Trophoblast cell (in vitro differentiated cells and primary cell): Measurements from ENCODE around the gene IL11.

ENCODE experiments used
- DNase-seq, 2 donors: peaks; one replicate each; pipeline ENCODE4 v3.0.0-alpha.2; 2016
- H2AFZ ChIP-seq: 2 replicates; pipeline ENCODE4 v1.6.1; 2013; ENCODE audit warnings: low read length, moderate library complexity, mild to moderate bottlenecking; ENCODE audit not compliant: insufficient read depth, poor library complexity
- H2AK5ac ChIP-seq: 2 replicates; pipeline ENCODE4 v1.6.1; 2013; ENCODE audit warnings: mild to moderate bottlenecking, low read length
- H2BK120ac ChIP-seq: 2 replicates; pipeline ENCODE4 v1.6.1; 2013; ENCODE audit warnings: low read length, mild to moderate bottlenecking, moderate library complexity; ENCODE audit not compliant: insufficient read depth, poor library complexity
- H2BK12ac ChIP-seq: 2 replicates; pipeline ENCODE4 v1.6.1; 2013; ENCODE audit warnings: mild to moderate bottlenecking, low read length, moderate library complexity
- H2BK5ac ChIP-seq: 2 replicates; pipeline ENCODE4 v1.6.1; 2013; ENCODE audit warnings: low read length, low read depth, moderate library complexity, mild to moderate bottlenecking; ENCODE audit not compliant: poor library complexity
- H3K14ac ChIP-seq: 2 replicates; pipeline ENCODE4 v1.6.1; 2013; ENCODE audit warnings: mild to moderate bottlenecking, low read length
- H3K18ac ChIP-seq: 2 replicates; pipeline ENCODE4 v1.6.1; 2013; ENCODE audit warnings: mild to moderate bottlenecking, low read length
- H3K23ac ChIP-seq: 2 replicates; pipeline ENCODE4 v1.6.1; 2013; ENCODE audit warnings: low read length
- H3K27ac ChIP-seq: 2 replicates; pipeline ENCODE4 v1.5.1; 2013; ENCODE audit warnings: low read depth, mild to moderate bottlenecking, inconsistent platforms, low read length, moderate library complexity
- H3K27me3 ChIP-seq: 2 replicates; pipeline ENCODE4 v1.6.1; 2013; ENCODE audit warnings: inconsistent platforms, mild to moderate bottlenecking, low read length, moderate library complexity; ENCODE audit not compliant: insufficient read depth
- H3K36me3 ChIP-seq, 2 experiments: 1 replicate in 1 of 2; 2 replicates in 1 of 2; pipeline ENCODE4 v1.6.1; 2013; ENCODE audit warnings: low read length in 2 of 2, mild to moderate bottlenecking in 2 of 2, moderate library complexity in 1 of 2; ENCODE audit not compliant: insufficient read depth in 2 of 2, control insufficient read depth in 1 of 2
- H3K4ac ChIP-seq: 2 replicates; pipeline ENCODE4 v1.6.1; 2013; ENCODE audit warnings: low read depth, mild to moderate bottlenecking, low read length, moderate library complexity
- H3K4me1 ChIP-seq, 2 experiments: 1 replicate in 1 of 2; 2 replicates in 1 of 2; pipeline ENCODE4 v1.6.1; 2013; ENCODE audit warnings: low read length in 2 of 2, mild to moderate bottlenecking in 2 of 2, moderate library complexity in 1 of 2; ENCODE audit not compliant: insufficient read depth in 2 of 2, control insufficient read depth in 1 of 2
- H3K4me2 ChIP-seq: 2 replicates; pipeline ENCODE4 v1.6.1; 2013; ENCODE audit warnings: inconsistent platforms, mild to moderate bottlenecking, low read length, moderate library complexity
- H3K4me3 ChIP-seq: 2 replicates; pipeline ENCODE4 v1.5.1; 2013; ENCODE audit warnings: mild to moderate bottlenecking, low read depth, low read length, inconsistent platforms
- H3K79me1 ChIP-seq: one replicate; pipeline ENCODE4 v1.6.1; 2013; ENCODE audit warnings: low read length
- H3K79me2 ChIP-seq: 2 replicates; pipeline ENCODE4 v1.6.1; 2013; ENCODE audit warnings: low read length, mild to moderate bottlenecking; ENCODE audit not compliant: control insufficient read depth, insufficient read depth, poor library complexity
- H3K9ac ChIP-seq: 2 replicates; pipeline ENCODE4 v1.6.1; 2013; ENCODE audit warnings: mild to moderate bottlenecking, low read length
- H3K9me3 ChIP-seq: 2 replicates; pipeline ENCODE4 v1.6.1; 2013; ENCODE audit warnings: low read depth, mild to moderate bottlenecking, control low read depth, inconsistent platforms, low read length; ENCODE audit not compliant: insufficient read depth
- H4K12ac ChIP-seq: 2 replicates; pipeline ENCODE4 v1.6.1; 2013; ENCODE audit warnings: low read depth, mild to moderate bottlenecking, low read length, moderate library complexity
- H4K8ac ChIP-seq: 2 replicates; pipeline ENCODE4 v1.6.1; 2013; ENCODE audit warnings: low read depth, mild to moderate bottlenecking, low read length, moderate library complexity
- H4K91ac ChIP-seq: one replicate; pipeline ENCODE4 v1.6.1; 2013; ENCODE audit warnings: low read depth, mild to moderate bottlenecking, low read length, moderate library complexity
- WGBS: extraction: QIAGEN DNeasy Blood & Tissue Kit; methylation state at CpG from one replicate; pipeline ENCODE4 v1.1.7; 2013; ENCODE audit warnings: missing lambda C conversion rate; ENCODE audit not compliant: insufficient read length, insufficient coverage; ENCODE audit errors: extremely low coverage; 5-methylcytosine and 5-hydroxymethylcytosine counted together

IL11 gene

GRCh38 chr19:55341595-55342531 is 28.4 kb downstream of the IL11 start:
- Histone ChIP-seq H4K12ac (no peak overlapping the region), H3K4me2 (peak overlapping the region; percentile 63), H2AK5ac (no peak overlapping the region), H3K4me3 (no peak overlapping the region), H3K14ac (no peak overlapping the region), H3K4me1 (peaks cover 10 to 27% of the 10 kb centered on the region in 2 experiments), H2BK120ac (no peak overlapping the region), H3K9ac (no peak overlapping the region), H3K27ac (no peak overlapping the region), H2BK12ac (no peak overlapping the region), H2AFZ (no peak overlapping the region), H3K23ac (no peak overlapping the region), H3K79me1 (peaks cover 28% of the 10 kb centered on the region), H4K8ac (no peak overlapping the region), H3K4ac (no peak overlapping the region), H3K36me3 (peaks cover 36 to 46% of the 10 kb centered on the region in 2 experiments), H3K79me2 (peaks cover 8% of the 10 kb centered on the region), H2BK5ac (no peak overlapping the region), H3K9me3 (no peaks in the 10 kb centered on the region), H3K18ac (peak overlapping the region; percentile 7), H4K91ac (no peak overlapping the region), H3K27me3 (no peaks in the 10 kb centered on the region)
- no CpG with 5 or more reads among the region's 50 CpGs for WGBS
- no peak for DNase-seq

- Histone ChIP-seq H3K23ac (no peak overlapping the region), H3K4me2 (peak overlapping the region; percentile 90), H3K36me3 (peaks cover 30 to 40% of the 10 kb centered on the region in 2 experiments), H3K14ac (no peak overlapping the region), H3K9ac (no peak overlapping the region), H4K91ac (no peak overlapping the region), H2AK5ac (no peak overlapping the region), H3K9me3 (no peaks in the 10 kb centered on the region), H2BK120ac (no peak overlapping the region), H3K79me2 (peaks cover 8% of the 10 kb centered on the region), H3K18ac (no peak overlapping the region), H3K27ac (no peak overlapping the region), H2AFZ (no peak overlapping the region), H3K4me3 (peak overlapping the region; percentile 76), H4K8ac (no peak overlapping the region), H3K79me1 (peaks cover 28% of the 10 kb centered on the region), H4K12ac (no peak overlapping the region), H3K4ac (no peak overlapping the region), H2BK12ac (no peak overlapping the region), H2BK5ac (no peak overlapping the region), H3K27me3 (no peaks in the 10 kb centered on the region), H3K4me1 (peaks cover 10 to 27% of the 10 kb centered on the region in 2 experiments)
- no CpG with 5 or more reads among the region's 15 CpGs for WGBS
- DNase-seq, result peak; percentile 50 to 78
These were observed 29.1 kb downstream of the IL11 start for GRCh38 chr19:55341171-55341588.

DNA sequence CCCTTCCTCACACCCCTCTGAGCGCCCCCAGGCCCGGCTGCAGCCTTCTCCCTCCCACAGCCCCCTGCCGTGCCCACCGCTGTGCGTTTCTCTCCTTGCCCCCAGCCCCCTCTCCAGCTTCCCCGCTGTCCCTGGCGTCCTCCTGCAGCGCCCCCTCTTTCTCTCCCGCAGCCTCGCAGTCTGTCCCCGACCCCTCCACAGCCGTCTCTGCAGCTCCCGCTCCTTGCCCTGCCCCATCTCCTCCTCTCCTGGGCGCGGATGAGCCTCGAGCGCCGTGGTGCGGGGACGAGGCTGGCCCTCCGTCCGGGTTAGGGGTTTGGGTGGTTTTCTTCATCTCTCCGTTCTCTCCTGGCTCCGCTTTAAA is 29.5 kb downstream of the IL11 start:
- no CpG with 5 or more reads among the region's 24 CpGs for WGBS
- Histone ChIP-seq H2AK5ac (peak overlapping the region; percentile 99), H3K79me2 (peaks cover 8% of the 10 kb centered on the region), H3K9me3 (no peaks in the 10 kb centered on the region), H2BK12ac (peak overlapping the region; percentile 26), H3K14ac (peak overlapping the region; percentile 98), H3K27ac (peak overlapping the region; percentile 73), H4K91ac (peak overlapping the region; percentile 95), H2BK120ac (peak overlapping the region; percentile 81), H3K4me2 (peak overlapping the region; percentile 90), H3K9ac (peak overlapping the region; percentile 81), H4K8ac (peak overlapping the region; percentile 87), H3K23ac (no peak overlapping the region), H3K4me3 (peak overlapping the region; percentile 76), H3K4ac (peak overlapping the region; percentile 95), H2BK5ac (peak overlapping the region; percentile 86), H3K79me1 (peaks cover 28% of the 10 kb centered on the region), H4K12ac (peak overlapping the region; percentile 33), H3K27me3 (no peaks in the 10 kb centered on the region), H3K18ac (peak overlapping the region; percentile 96), H2AFZ (no peak overlapping the region), H3K36me3 (peaks cover 29 to 35% of the 10 kb centered on the region in 2 experiments), H3K4me1 (peaks cover 10 to 27% of the 10 kb centered on the region in 2 experiments)
- peak in 1 of 2 donors; percentile 39 for DNase-seq

DNA sequence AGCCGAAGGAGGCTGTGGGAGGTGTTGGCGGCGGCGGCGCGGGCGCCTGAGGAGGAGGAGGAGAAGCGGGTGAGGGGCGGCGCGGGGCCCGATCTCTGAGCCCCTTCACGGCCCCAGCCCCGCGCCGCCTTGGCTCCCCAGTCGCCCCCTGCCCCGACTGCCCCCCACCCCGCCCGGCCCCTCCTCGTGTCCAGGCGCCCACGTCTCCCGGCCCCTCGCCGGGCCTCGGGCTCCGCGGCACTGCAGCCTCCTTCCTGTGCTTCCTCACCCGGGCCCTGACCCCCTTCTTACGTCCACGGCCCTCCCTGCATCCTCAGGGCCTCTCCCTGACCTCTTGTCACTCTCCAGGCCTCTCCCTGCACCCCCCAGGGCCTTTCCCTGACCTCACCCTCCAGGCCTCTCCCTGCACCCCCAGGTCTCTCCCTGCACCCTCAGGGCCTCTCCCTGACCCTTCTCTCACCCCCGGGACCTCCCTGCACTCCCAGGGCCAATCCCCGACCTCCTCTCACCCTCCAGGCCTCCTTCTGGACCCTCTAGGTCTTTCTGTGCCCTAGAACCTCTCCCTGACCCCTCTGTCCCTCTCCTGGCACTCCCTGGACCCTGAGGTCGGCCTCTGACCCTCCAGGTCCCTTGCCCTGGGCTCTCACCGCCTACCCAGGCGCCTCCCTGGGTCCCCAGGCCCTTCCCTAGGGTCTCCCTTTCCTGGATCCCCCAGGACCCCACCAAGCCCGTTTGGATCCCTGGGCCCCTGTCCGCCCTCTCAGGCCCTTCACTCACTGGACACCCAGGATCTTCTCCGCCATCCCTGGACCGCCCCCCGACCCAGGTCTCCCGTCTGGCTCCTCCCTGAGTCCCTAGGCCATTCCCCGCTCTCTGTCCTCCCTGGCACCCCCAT is 30.1 kb downstream of the IL11 start:
- Histone ChIP-seq H3K4me1 (peaks cover 10 to 27% of the 10 kb centered on the region in 2 experiments), H3K79me1 (peaks cover 25% of the 10 kb centered on the region), H2BK5ac (peak overlapping the region; percentile 86), H3K27me3 (no peaks in the 10 kb centered on the region), H4K8ac (peak overlapping the region; percentile 87), H3K14ac (peak overlapping the region; percentile 98), H3K18ac (peak overlapping the region; percentile 96), H3K79me2 (peaks cover 8% of the 10 kb centered on the region), H3K27ac (peak overlapping the region; percentile 73), H2BK12ac (peak overlapping the region; percentile 67), H3K4ac (peak overlapping the region; percentile 95), H4K91ac (peak overlapping the region; percentile 95), H3K23ac (no peak overlapping the region), H4K12ac (peak overlapping the region; percentile 88), H3K9me3 (no peaks in the 10 kb centered on the region), H2AK5ac (peak overlapping the region; percentile 99), H3K4me2 (peak overlapping the region; percentile 90), H2BK120ac (peak overlapping the region; percentile 81), H3K36me3 (peaks cover 25 to 30% of the 10 kb centered on the region in 2 experiments), H3K4me3 (peak overlapping the region; percentile 76), H3K9ac (peak overlapping the region; percentile 81), H2AFZ (peak overlapping the region; percentile 66)
- no CpG with 5 or more reads among the region's 44 CpGs for WGBS
- DNase-seq, result no peak
